ENCODE data around the gene SF3B3.

GRCh38 chr16:70615945-70616344 is 92.3 kb downstream of the SF3B3 start:
- TF ChIP-seq EZH2 (IDR thresholded peaks at IDR 0.05), result no peak
- no peak for TF ChIP-seq FOXP2 (optimal IDR thresholded peaks at IDR 0.05; ENCODE audit: control extremely low read depth, extremely low read length, insufficient read depth)
- no peak for TF ChIP-seq POLR2AphosphoS5 (IDR thresholded peaks at IDR 0.05; ENCODE audit: borderline replicate concordance, low read depth, low read length)
